Prostate gland (tissue), 2 donors: ENCODE data around the gene DOCK3.

Source experiments
- POLR2A ChIP-seq: fragments of 450-650 bp; IDR thresholded peaks from one replicate; pipeline ENCODE4 v1.6.1; 2016; ENCODE audit warnings: antibody characterized with exemption, mild to moderate bottlenecking
- POLR2AphosphoS5 ChIP-seq: sonication (generic); formaldehyde crosslinking; IDR thresholded peaks from one replicate; pipeline ENCODE4 v1.6.1; 2017; ENCODE audit warnings: antibody characterized with exemption
- TF ChIP-seq, protein P1 (sequence below), 4 experiments: fragments of 200-600 bp in 2 of 4; fragments of 450-650 bp in 2 of 4; sonication (generic) in 2 of 4; IDR thresholded peaks; 1 replicate in 3 of 4; 2 replicates in 1 of 4; pipeline ENCODE4 v1.5.1; 2016 to 2019; ENCODE audit warnings: antibody characterized with exemption in 4 of 4, mild to moderate bottlenecking in 2 of 4, moderate library complexity in 2 of 4

GRCh38 chr3:51044982-51045381 is 370.3 kb downstream of the DOCK3 start:
- TF ChIP-seq, protein P1, sequence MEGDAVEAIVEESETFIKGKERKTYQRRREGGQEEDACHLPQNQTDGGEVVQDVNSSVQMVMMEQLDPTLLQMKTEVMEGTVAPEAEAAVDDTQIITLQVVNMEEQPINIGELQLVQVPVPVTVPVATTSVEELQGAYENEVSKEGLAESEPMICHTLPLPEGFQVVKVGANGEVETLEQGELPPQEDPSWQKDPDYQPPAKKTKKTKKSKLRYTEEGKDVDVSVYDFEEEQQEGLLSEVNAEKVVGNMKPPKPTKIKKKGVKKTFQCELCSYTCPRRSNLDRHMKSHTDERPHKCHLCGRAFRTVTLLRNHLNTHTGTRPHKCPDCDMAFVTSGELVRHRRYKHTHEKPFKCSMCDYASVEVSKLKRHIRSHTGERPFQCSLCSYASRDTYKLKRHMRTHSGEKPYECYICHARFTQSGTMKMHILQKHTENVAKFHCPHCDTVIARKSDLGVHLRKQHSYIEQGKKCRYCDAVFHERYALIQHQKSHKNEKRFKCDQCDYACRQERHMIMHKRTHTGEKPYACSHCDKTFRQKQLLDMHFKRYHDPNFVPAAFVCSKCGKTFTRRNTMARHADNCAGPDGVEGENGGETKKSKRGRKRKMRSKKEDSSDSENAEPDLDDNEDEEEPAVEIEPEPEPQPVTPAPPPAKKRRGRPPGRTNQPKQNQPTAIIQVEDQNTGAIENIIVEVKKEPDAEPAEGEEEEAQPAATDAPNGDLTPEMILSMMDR (IDR thresholded peaks at IDR 0.05) = no peak
- no peak for TF ChIP-seq POLR2A
- TF ChIP-seq POLR2AphosphoS5 = no peak
